ENCODE data around the gene ANTXR1.

ANTXR1 gene

DNA sequence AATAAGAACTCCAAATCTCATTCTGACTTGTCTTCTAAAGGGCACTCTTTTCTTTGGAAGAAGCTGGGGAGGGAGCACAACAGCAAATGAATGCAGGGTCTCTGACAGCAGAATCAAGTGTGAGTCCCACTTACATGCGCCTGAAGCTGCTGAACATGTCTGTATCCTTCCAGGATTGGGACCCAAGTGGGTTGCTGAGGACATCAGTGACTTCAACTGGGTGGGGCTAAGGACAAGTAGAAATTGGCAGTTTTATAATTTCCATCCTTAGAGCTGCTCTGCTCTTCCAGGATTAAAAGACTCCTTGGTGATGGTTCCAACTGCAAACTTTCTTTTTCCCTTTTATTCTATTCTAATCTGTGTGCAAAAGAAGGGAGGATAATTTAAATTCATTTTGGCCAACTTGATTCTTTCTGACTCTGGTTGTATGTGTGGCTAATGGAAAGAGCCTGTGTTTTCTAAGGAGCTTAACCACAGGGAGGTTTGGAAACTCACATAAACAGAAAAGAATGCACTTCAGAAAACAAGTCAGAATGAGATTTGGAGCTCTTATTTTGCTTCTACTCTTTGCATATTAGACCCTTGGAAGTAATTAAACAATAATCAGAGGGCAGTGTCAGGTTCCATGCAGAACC, 20.6 kb downstream of the ANTXR1 start:
- DNase-seq (ENCODE audit: low read depth in 3 of 3), result no peak

DNA sequence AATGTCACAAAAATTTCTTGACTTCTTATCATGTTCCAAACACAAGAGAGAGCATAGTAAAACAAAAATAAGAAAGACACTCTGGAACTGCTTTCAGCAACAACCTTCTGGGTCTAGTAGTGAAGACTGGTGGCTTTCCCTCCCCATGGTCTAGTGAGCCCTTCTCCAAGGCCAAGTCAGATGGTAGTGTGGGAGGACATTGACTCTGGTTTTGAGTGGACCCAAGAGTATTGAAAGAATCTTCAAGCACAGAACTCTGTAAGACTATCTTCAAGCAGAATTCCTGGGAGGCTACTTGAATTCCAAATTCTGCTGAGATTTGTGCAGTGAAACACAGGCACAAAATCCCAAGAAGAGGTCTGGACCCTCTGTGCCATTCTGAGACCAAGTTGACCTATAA, 21.1 kb downstream of the ANTXR1 start:
- no peak for DNase-seq (ENCODE audit: low read depth in 3 of 3)

DNA sequence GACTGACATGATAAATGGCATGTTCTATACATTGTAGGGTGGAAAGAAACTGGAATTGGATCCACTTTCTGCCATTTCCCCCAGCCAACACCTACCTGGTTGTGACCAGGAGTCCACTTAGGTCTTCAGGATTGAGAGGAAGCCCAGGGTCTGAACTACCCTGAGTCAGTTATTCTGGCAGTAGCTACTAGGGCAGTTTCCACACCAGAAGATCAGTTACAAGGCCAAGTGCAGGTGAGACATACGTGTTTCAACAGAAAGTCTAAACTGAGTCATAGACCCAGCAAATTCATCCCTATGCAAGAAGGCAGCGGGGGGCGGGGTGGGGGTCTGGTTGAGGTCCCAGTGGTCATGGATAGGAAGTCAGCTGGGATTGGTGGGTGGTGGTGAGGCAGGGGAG, 21.9 kb downstream of the ANTXR1 start:
- DNase-seq (ENCODE audit: low read depth in 3 of 3), result no peak

DNA sequence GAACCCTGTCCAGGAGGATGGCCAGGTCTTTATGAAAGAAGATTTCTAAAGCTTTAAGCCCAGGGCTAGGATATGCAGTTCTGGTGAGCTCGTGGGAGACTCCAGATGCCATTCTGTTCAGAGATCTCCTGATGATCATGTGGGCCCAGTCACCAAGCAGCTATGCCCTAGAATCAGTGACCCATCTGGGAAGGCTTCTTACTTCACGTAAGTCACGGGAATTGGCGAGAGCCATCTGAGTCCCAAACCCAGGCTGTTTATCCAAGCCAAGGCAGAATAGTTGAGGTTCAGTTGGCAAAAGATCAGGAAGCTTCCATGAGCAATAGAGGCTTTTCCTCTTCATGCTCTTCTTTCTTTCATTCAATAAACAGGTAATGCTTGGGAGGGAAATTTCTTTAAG, 23.9 kb downstream of the ANTXR1 start:
- no peak for DNase-seq (ENCODE audit: low read depth in 3 of 3)

DNA sequence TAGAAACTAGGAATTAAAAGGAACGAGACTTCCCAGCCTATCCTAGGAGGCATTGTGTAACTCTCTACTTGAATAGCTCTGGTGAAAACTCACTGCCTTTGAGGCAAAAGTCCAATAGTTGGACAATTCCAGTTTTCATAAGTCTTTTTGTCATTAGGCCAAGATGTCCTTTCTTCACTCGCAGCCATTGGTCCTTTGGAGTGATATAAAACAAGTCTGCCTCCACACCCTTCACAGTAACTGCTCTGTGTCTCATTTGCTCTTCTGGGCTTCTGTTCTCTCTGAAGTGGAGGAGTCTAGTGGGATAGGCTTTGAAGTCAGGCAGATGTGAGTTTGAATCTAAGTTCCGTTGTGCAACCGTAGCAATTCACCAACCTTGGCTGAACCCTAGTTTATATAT, 28.2 kb downstream of the ANTXR1 start:
- no peak for DNase-seq (ENCODE audit: low read depth in 3 of 3)

DNA sequence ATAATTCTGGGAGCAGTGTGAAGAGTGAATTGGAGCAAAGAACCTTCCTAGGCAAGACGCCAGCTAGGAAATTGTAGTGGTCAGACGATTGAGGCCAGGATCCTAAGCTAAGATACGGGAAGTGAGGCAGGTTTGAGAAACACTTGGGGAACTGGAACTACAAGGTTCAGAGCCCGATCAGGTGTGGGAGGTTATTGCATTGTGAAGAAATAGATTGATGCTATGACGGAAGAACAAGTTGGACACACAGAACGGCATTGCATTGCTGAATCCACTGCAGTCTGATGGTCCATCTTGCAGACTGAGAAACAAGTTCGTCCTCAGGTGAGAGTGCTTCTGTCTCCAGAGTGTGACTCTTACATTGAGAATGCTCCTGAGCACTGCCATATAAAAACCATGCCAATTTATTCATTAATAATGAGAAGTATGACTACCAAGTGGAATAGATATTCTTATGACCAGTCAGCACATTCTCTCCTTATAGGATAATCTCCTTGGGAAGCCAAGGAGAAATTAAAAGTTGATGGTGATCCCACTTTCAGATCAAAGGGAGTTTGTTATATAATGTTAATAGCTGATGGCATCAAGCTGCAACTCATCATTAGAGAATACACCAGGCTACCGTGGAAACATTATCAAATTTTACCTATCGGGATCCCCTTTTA, 30.9 kb downstream of the ANTXR1 start:
- DNase-seq (ENCODE audit: low read depth in 3 of 3), result no peak

DNA sequence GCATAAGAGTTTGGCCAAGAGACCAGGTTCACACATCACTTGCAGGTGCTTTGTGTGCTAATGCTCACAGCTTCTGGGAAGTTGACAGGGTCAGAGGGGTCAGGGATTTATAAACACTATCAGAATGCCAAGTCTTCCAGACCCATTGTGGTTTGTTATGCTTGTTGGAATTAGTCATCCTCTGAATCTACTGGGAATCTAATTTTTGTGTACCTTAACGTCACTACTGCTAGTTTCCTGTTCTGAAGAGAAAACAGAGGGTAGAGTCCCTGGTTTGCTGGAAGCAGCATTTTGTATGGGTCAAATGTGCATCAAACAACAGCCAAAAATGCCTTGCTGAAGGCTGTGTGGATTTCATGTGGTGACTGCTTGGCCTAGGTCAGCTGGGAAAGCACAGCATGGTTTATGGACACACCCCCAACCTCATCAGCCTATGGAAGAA, 33.3 kb downstream of the ANTXR1 start:
- DNase-seq (ENCODE audit: low read depth in 3 of 3), result no peak

DNA sequence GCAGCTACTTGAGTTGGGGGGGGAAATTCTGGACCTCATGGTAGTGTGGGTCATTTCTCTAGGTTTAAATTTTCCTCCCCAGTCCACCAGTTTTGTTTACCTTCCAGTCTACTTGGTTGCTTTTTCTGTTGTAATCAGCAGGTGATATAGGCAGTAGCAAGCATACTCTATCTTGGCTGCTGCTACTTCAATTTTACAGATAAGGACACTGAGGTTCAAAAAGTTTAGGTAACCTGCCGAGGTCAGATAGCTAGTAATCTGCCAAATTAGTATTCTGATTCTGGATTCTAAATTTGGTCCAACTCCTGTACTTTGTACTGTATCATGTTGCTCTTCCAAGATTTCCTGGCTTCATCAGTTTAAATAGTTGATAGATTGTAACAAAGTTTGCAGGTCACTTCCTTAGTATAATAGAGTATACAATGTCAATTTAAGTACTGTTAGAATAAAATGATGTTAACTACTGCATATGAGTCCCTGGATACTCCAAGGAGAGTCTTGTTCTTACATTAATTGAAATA, 34.7 kb downstream of the ANTXR1 start:
- DNase-seq (ENCODE audit: low read depth in 3 of 3), result no peak

DNA sequence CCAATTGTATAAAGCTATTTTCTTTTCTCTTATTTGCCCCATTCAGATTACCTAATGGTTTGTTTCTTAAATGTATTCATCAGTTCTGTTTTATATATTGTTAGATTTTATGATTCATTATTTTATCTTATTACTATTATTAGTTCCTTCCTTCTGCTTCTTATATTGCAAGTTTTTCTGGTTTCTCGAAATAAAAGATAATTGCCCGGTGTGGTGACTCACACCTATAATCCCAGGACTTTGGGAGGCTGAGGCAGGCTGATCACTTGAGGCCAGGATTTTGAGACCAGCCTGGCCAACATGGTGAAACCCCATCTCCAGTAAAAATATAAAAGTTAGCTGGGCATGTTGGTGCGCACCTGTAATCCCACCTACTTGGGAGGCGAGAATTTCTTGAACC, 37.8 kb downstream of the ANTXR1 start:
- no peak for DNase-seq (ENCODE audit: low read depth in 3 of 3)

DNA sequence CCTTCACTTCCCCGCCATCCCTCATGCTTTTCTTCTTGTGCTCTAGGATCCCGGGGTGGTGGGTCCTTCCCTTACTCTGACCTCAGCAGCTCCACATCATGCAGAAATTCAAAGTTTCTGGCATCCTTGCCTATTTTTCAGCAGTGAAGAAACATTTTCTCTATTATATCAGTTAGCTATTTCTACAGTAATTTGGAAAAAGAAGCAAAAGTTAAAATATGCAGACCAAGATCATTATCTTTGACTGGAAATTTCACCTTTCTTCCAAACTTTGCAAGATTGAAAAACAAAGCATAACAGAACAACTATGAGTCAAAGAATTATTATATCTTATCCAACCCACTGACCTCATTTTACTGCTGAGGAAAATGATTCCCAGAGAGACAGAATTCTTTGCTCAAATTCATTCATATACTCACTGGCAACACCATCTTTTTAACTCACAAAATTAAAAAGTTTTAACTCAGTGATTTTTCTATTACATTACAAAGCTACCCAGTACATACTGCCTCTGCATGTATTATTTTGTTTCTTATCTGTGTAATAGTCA, 40.5 kb downstream of the ANTXR1 start:
- no peak for DNase-seq (ENCODE audit: low read depth in 3 of 3)

DNA sequence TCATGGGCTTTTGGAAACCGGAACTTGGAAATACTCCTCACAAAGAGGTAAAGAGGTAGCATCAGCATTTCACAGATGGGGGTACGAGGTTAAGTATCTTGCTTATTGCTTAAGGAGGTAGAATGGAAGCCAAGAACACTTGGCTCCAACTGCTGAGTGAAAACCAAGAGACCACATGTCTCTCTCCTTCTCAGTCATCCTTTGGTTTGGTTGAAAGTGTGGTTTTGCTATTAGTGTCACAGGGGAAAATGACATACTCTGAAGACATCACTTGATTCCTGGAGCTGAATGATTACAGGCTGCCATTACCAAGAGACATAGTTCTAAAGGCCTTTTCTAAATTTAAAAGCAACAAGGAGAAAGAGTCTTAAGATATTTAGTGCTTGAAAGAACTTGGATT, 41.5 kb downstream of the ANTXR1 start:
- no peak for DNase-seq (ENCODE audit: low read depth in 3 of 3)

DNA sequence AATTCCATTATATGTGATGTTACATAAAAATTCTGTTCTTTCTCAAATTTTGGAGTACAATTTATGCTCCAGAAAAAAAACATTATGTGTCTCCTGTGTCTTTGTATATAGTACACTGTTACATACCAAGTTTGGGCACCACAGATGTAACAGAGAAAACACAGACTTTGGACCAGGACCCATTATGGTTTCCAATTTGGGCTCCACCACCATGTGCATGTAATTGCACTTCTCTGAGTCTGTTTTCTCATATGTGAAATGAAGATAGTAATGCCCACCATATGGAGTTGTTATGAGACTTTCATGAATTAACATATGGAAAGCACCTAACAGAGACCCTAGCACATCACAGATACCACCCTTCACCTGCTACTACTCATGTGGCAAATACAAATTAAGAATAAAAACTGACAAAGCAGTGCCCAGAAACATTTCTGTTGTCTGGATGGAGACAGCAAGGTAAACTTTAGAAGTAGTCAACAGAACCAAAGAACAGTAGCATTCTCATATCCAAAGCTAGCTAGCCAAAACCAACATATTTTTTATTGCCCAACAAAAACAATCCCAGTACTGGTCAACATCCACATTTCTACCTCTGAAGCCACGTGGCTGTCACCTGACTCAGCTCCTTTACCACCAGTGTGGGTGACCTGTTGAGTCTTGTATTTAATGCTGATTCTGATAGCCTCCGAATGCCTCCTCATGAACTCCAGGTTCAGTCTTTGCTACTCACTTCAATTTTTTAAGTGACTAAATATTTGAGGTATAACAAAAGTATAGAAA, 42.9 kb downstream of the ANTXR1 start:
- DNase-seq (ENCODE audit: low read depth in 3 of 3), result no peak

DNA sequence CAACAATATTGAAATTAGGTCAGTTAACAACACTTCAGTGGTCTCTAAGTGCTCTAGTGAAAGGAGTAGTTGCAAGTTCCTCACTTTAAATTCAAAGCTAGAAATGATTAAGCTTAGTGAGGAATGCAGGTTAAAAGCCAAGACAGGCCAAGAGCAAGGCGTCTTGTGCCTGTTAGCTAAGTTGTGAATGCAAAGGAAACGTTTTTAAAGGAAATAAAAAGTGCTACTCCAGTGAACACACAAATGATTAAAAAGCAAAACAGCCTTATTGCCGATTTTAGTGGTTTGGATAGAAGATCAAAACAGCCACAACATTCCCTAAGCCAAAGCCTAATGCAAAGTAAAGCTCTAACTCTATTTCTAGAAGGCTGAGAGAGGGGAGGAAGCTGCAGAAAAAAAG, 44.7 kb downstream of the ANTXR1 start:
- DNase-seq (ENCODE audit: low read depth in 3 of 3), result no peak

DNA sequence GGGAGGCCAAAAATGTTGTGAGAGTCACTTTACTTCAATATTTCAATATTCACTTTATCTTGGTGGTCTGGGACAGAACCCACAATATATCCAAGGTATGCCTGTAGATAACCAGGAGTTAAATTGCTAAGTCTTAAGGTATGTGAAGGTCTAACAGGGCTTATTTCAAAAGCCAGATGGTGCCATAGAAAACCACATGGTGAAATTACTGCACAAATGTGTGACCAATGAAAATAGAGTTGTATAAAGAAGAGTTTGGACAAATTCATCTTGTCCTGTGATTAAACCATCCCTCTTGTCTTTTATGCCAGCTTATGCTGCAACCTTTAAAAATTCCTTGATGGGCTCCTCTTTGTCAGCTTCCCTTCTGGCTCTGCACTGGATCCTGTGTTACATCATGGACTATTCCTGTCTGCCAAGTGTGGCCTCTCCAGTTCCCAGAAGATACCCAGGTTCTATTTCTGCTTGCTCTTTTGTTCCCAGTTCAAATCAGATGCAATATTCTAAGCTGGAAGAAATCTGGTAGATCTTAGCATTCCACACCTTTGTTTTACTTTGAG, 46.8 kb downstream of the ANTXR1 start:
- DNase-seq (ENCODE audit: low read depth in 3 of 3), result no peak

DNA sequence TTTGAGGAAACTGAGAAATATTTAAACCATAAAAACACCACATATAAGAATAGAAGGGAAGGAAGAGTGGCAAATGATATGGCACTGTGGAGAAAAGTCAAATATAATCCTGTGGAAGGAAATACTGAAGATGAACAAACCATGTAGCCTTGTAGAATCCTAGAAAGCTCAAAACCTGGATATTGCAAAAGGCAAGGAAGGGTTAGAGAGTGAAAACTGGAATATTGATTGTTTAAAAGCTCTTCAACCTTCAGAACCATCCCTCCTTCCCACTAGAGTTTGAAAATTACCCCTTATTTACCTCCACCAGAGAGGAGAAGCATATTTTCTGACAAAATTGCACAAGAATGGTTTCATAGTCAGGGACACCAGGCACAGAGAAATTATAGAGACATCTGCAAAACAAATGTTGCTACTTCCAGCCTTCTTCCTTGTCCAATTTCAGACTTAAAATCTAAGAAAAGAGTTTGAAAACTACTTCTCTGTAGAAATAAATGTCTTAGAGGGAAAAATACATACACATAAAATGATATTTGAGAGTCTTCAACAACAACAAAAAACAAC, 48.0 kb downstream of the ANTXR1 start:
- no peak for DNase-seq (ENCODE audit: low read depth in 3 of 3)

DNA sequence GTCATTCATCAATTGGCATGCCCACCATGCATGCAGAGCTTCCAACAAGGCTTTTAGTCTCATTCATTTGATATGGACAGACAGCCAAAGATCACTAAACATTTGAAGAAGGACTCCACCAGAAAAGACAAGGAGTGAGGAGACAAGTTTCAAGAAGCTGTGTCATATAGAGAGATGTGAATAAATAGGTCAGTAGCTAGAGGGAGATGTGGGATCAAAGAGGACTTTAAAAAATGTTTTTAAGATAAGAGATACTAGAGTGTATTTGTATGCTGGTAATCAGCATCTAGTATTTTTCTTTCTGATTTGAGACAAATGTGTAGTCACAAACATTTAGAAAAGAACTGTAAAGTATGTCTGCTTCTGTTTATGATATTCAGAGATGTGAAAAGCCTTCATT, 48.5 kb downstream of the ANTXR1 start:
- no peak for DNase-seq (ENCODE audit: low read depth in 3 of 3)

DNA sequence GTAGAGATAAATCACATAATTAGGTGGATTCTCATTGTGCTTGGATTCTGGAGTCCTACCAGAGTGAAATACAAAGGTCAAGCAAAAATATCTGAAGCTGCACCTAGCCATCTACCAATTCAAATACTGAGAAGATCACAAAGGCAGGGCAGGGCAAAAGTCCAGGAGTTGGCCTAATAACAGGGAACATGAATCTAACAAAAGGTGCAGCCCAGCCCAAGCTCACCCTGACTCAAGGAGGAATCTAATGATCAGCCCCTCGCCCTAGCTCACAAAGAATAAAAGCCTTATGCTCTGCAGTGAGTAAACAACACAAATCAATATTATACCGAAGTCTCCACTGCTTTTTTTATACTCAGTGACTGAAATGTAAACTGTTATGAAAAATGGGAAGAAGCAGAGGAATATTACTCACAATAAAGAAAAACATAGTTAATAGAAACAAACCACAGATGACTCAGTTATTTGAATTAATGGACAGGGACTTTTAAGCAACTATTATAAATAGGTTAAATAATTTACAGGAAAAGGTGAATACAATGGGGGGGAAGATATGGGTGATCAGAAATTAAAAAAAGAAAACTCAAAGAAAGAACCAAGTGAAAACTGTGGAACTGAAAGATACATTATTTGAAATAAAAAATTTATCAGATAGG, 49.5 kb downstream of the ANTXR1 start:
- no peak for DNase-seq (ENCODE audit: low read depth in 3 of 3)

DNA sequence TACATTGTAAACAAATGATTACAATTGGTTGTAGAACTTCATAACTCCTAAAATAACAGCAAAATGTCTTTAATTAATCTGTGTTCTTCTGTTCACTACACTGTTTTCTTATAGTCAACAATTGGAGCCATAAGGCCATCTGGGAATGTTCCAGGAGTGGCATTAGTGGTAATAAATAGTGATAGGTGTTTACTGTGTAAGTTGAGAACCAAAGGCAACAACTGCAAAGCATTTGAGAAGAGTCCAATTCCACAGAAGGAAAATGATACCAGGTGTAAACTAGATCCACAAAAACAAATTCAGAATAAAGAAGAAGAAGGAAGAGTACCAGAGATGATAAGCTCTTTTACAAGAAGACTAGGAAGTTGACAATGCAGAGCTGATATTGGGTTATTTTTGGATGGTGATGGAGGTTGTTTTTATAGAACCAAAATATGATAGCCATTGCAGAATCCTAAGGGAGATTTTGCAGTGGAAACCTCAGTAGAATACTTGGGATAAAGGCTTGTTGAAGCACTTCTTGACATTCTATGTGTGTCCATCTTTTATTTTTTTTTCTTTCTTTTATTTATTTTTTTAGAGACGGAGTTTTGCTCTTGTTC, 52.9 kb downstream of the ANTXR1 start:
- no peak for DNase-seq (ENCODE audit: low read depth in 3 of 3)

DNA sequence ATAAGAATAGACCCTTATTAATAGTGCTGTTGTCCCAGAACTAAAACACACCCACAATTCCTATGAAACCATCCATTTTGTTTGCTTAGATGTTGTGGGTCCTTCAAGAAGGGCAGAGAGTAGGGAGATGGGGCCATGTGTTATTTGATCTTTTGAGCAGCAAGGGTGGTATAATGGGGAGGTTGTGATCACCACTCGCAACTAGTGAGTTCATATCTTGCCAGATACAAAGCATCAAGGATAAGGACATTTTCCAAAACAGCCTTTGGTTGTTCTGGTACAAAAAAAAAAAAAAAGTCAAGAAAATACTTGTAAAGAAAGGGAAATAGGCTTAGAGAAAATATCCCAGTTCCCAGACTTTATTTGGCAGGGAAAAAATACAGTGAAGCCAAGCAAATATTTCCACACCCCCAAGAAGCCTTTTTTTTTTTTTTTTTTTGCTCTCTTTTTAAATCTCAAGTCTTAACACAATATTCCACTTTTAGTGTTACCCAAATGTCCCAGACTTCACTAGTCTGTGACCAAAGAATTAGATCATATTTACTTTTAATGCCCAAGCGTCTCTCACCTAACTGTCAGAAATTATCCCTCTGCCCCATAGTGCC, 54.1 kb downstream of the ANTXR1 start:
- no peak for DNase-seq (ENCODE audit: low read depth in 3 of 3)

DNA sequence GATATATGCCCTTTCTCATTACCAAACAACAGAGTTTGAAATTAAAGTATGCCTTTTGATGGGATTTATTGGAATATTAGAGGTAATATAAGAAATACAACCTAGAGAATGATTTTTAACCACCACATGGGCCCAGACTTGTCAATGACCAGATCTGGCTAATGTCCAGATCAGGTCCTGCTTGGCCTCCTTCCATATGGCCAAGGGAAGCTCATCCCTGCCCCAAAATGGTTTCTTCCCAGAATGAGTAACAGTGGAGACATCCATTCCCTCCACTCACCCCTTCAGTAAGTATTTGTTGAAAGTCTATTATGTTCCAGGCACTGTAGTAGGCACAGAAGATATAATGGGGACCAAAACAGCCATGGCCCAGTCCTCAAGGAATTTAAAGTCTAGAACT, 54.9 kb downstream of the ANTXR1 start:
- no peak for DNase-seq (ENCODE audit: low read depth in 3 of 3)

DNA sequence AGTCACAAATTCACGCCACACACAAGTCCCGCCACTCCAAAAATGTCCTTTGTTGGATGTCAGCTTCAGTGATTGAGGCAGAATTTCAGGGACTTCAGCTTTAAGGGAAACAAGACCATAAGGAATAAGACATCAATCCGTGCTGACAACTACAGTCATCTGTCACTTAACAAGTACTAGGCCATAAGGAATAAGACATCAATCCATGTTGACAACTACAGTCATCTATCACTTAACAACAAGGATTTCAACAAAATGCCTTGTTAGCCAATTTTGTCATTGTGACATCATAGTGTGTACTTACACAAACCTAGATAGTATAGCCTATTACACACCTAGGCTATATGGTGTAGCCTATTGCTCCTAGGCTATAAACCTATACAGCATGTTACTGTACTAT, 58.0 kb downstream of the ANTXR1 start:
- DNase-seq (ENCODE audit: low read depth in 3 of 3), result no peak

All from stimulated activated CD4-positive, alpha-beta T cell treated with anti-CD3 and anti-CD28 coated beads, TNF-alpha, amount 100 ng/mL, for 24 hours (primary cell).